AG04449 (cell line): ENCODE results near the gene IFT74.
A peak's percentile ranks its signal among the peaks of the same experiment; 100 is the strongest.

Source experiments
- CTCF ChIA-PET: fragments of 350-600 bp; formaldehyde crosslinking; extraction: SDS; loops from one replicate; lab custom pipeline; 2021; ENCODE audit warnings: antibody characterized with exemption; lab: Yijun Ruan, JAX
- POLR2A ChIA-PET: fragments of 400-600, 350-600 bp; formaldehyde crosslinking; extraction: SDS; loops from one replicate; lab custom pipeline; 2020; ENCODE audit warnings: antibody characterized with exemption, inconsistent platforms; lab: Yijun Ruan, JAX
- DNase-seq: peaks from one replicate; pipeline ENCODE4 v3.0.0-alpha.2; 2010; ENCODE audit warnings: low read depth, low spot score
- H3K4me3 ChIP-seq: 2 replicates; pipeline ENCODE4 v1.5.1; 2011; ENCODE audit warnings: low read depth, mild to moderate bottlenecking, control low read depth, low read length
- CTCF ChIP-seq: IDR thresholded peaks from one replicate; pipeline ENCODE4 v1.5.1; 2011; ENCODE audit warnings: mild to moderate bottlenecking, moderate library complexity, low read length, control low read depth, inconsistent platforms; ENCODE audit not compliant: insufficient read depth; ENCODE audit errors: missing control alignments

Gene IFT74

GRCh38 chr9:26947736-26948135, 8.5 kb upstream of the IFT74 start:
- CTCF ChIA-PET: no interaction called here
- H3K4me3 ChIP-seq: peak overlapping the region; percentile 94
- POLR2A ChIA-PET: interaction anchor here (0.8 to 1.8 kb wide), 4 partner anchors 8 to 207 kb away, joined by 3 to 11 read pairs (median 4); partner anchors contain the start of genes CAAP1 and IFT74
- TF ChIP-seq CTCF: no peak
- no peak for DNase-seq

GRCh38 chr9:26949637-26950069, 6.6 kb upstream of the IFT74 start:
- POLR2A ChIA-PET: no interaction called here
- no peak for TF ChIP-seq CTCF
- CTCF ChIA-PET: no interaction called here
- no peak for DNase-seq
- H3K4me3 ChIP-seq: no peak overlapping the region

- POLR2A ChIA-PET: no interaction called here
- H3K4me3 ChIP-seq: no peak overlapping the region
- TF ChIP-seq CTCF: no peak
- no peak for DNase-seq
- CTCF ChIA-PET: no interaction called here
These were observed 5.7 kb upstream of the IFT74 start for GRCh38 chr9:26950521-26950920.

- no peak for TF ChIP-seq CTCF
- POLR2A ChIA-PET: interaction anchor here (0.5 kb wide), 1 partner anchor 22 kb away, joined by 3 read pairs; no protein-coding TSS in a partner anchor
- DNase-seq: no peak
- CTCF ChIA-PET: interaction anchor here (1.6 kb wide), 1 partner anchor 327 kb away, joined by 4 read pairs; no protein-coding TSS in a partner anchor
- no peak overlapping the region for H3K4me3 ChIP-seq
These were observed 4.4 kb upstream of the IFT74 start for GRCh38 chr9:26951794-26952193.

GRCh38 chr9:26954050-26954508, 2.1 kb upstream of the IFT74 start:
- TF ChIP-seq CTCF: no peak
- ChIA-PET POLR2A (no interaction called here), CTCF (no interaction called here)
- no peak overlapping the region for H3K4me3 ChIP-seq
- DNase-seq: no peak

- peak overlapping the region; percentile 70 for H3K4me3 ChIP-seq
- no peak for DNase-seq
- POLR2A ChIA-PET: interaction anchor here (0.5 to 2.0 kb wide), 4 partner anchors 8 to 131 kb away, joined by 3 to 11 read pairs (median 4); partner anchors contain the start of gene PLAA
- TF ChIP-seq CTCF: no peak
- CTCF ChIA-PET: interaction anchor here (1.4 kb wide), 1 partner anchor 321 kb away, joined by 3 read pairs; no protein-coding TSS in a partner anchor
These were observed 849 bp upstream of the IFT74 start for GRCh38 chr9:26955222-26955903.
